GM12878 (cell line): ENCODE measurements around the gene PLB1. TPM values are rescaled to one million over a fixed set of nuclear protein-coding genes. Genes with fewer than 3 reads are reported as not detected.

ENCODE experiments used
- ATAC-seq: fragments of 200-7000 bp; cut with Tn5 transposase; 3 replicates; pipeline ENCODE4 v1.9.1; 2020; ENCODE audit warnings: mild to moderate bottlenecking, moderate library complexity
- BruUV-seq: library from RNA; stranded (reverse); fragments of 400-500 nt; replicated peaks from 2 replicates; lab custom pipeline; 2021; lab: Mats Ljungman, UMichigan
- CTCF ChIA-PET: fragments of 300-600 bp; sonication (Branson Sonifier 250); formaldehyde crosslinking; extraction: SDS; loops from one replicate; lab custom pipeline; 2021; ENCODE audit warnings: inconsistent platforms; lab: Yijun Ruan, JAX
- POLR2A ChIA-PET: fragments of 350-600 bp; formaldehyde crosslinking; extraction: SDS; loops from one replicate; lab custom pipeline; 2021; ENCODE audit warnings: inconsistent platforms; lab: Charles Lee
- RAD21 ChIA-PET: fragments of 300-600 bp; sonication (Branson Sonifier 250); formaldehyde crosslinking; loops from one replicate; lab custom pipeline; 2023; ENCODE audit warnings: antibody characterized with exemption; ENCODE audit not compliant: unreplicated experiment; lab: Charles Lee
- SMC1A ChIA-PET: fragments of 300-600 bp; sonication (Branson Sonifier 250); formaldehyde crosslinking; loops from one replicate; lab custom pipeline; 2023; ENCODE audit not compliant: unreplicated experiment, uncharacterized antibody; lab: Charles Lee
- DNase-seq: peaks from one replicate; pipeline ENCODE4 v3.0.0-alpha.2; 2011; ENCODE audit warnings: low read depth, low spot score
- FAIRE-seq: peaks from 3 replicates; lab custom pipeline; 2011; peaks lifted over from hg19 to GRCh38; lab: Jason Lieb, UNC
- H2AFZ ChIP-seq: 2 replicates; pipeline ENCODE4 v1.6.0; 2011; ENCODE audit warnings: low read depth, low read length, control low read depth; ENCODE audit not compliant: control insufficient read depth
- H3K27ac ChIP-seq: 2 replicates; pipeline ENCODE4 v1.5.1; 2011; ENCODE audit warnings: control low read depth; ENCODE audit not compliant: control insufficient read depth, insufficient read depth
- H3K27me3 ChIP-seq, 2 experiments: replicated peaks in 1 of 2; 2 replicates each; pipeline versions ENCODE4 v1.6.0 to v1.6.1; 2011; ENCODE audit warnings: low read length in 1 of 2; ENCODE audit not compliant: control insufficient read depth in 2 of 2, insufficient read depth in 2 of 2
- H3K36me3 ChIP-seq, 2 experiments: 2 replicates each; pipeline ENCODE4 v1.5.1; 2011; ENCODE audit warnings: low read length in 1 of 2; ENCODE audit not compliant: control insufficient read depth in 2 of 2, insufficient read depth in 2 of 2
- H3K4me1 ChIP-seq: 2 replicates; pipeline ENCODE4 v1.6.1; 2011; ENCODE audit warnings: mild to moderate bottlenecking, low read length, moderate library complexity, mixed read lengths; ENCODE audit not compliant: control insufficient read depth, insufficient read depth
- H3K4me2 ChIP-seq: 2 replicates; pipeline ENCODE4 v1.6.0; 2011; ENCODE audit warnings: control low read depth; ENCODE audit not compliant: control insufficient read depth, insufficient read depth
- H3K4me3 ChIP-seq: fragments of 200-600 bp; sonication (generic); 2 replicates; pipeline ENCODE4 v1.5.1; 2016
- H3K79me2 ChIP-seq: 2 replicates; pipeline ENCODE4 v1.6.0; 2011; ENCODE audit warnings: low read length; ENCODE audit not compliant: control insufficient read depth, insufficient read depth
- H3K9ac ChIP-seq: 2 replicates; pipeline ENCODE4 v1.8.0; 2011; ENCODE audit warnings: low read length, control low read depth, mixed read lengths; ENCODE audit not compliant: control insufficient read depth, insufficient read depth
- H3K9me3 ChIP-seq: replicated peaks from 3 replicates; pipeline ENCODE4 v1.5.1; 2011; ENCODE audit warnings: mild to moderate bottlenecking, low read length; ENCODE audit not compliant: control insufficient read depth, insufficient read depth
- H4K20me1 ChIP-seq: 2 replicates; pipeline ENCODE4 v1.6.0; 2011; ENCODE audit not compliant: control insufficient read depth, insufficient read depth
- CBX3 ChIP-seq: fragments of 200-600 bp; sonication (generic); IDR thresholded peaks from 2 replicates; pipeline ENCODE4 v1.6.1; 2016; ENCODE audit warnings: low read depth, borderline replicate concordance
- EGR1 ChIP-seq, 2 experiments: IDR thresholded peaks; 1 replicate in 1 of 2; 2 replicates in 1 of 2; pipeline ENCODE4 v1.6.1; 2011 to 2012; ENCODE audit warnings: low read depth in 2 of 2, low read length in 2 of 2, borderline replicate concordance in 1 of 2, mild to moderate bottlenecking in 1 of 2, moderate library complexity in 1 of 2
- IRF4 ChIP-seq: IDR thresholded peaks from 2 replicates; pipeline ENCODE4 v1.6.1; 2011; ENCODE audit warnings: low read depth, low read length
- MTA3 ChIP-seq: IDR thresholded peaks from 2 replicates; pipeline ENCODE4 v1.6.1; 2012; ENCODE audit warnings: low read length, inconsistent platforms, borderline replicate concordance
- POLR2AphosphoS5 ChIP-seq: IDR thresholded peaks from 2 replicates; pipeline ENCODE4 v1.6.1; 2011; ENCODE audit warnings: mild to moderate bottlenecking, low read length, inconsistent platforms
- USF1 ChIP-seq: IDR thresholded peaks from 2 replicates; pipeline ENCODE4 v1.6.1; 2011; ENCODE audit warnings: borderline replicate concordance, low read depth, mild to moderate bottlenecking, moderate library complexity, mixed read lengths, low read length; ENCODE audit not compliant: insufficient read depth; ENCODE audit errors: extremely low read length
- USF2 ChIP-seq: IDR thresholded peaks from 2 replicates; pipeline ENCODE4 v1.6.1; 2011; ENCODE audit warnings: low read depth, low read length, improper control_type of control experiment, borderline replicate concordance
- ZBTB11 ChIP-seq: fragments of 450-650 bp; formaldehyde crosslinking; IDR thresholded peaks from 2 replicates; pipeline ENCODE4 v1.5.0; 2022; ENCODE audit warnings: mild to moderate bottlenecking, missing genetic modification characterization
- WGBS: methylation state at CpG from one replicate; pipeline ENCODE4 v1.1.6; 2016; ENCODE audit warnings: low lambda C conversion rate; ENCODE audit not compliant: insufficient replicate concordance, insufficient coverage; ENCODE audit errors: missing lambda C conversion rate; 5-methylcytosine and 5-hydroxymethylcytosine counted together
- in situ Hi-C: fragments of 300-500 bp; cut with MboI; formaldehyde crosslinking; loops from 9 replicates; pipeline ENCODE4 v1.14.3; 2018; ENCODE audit warnings: mixed read lengths
- intact Hi-C: fragments of 100-400 bp; cut with micrococcal nuclease; formaldehyde crosslinking; loops from one replicate; pipeline ENCODE4 v1.14.2; 2022; ENCODE audit not compliant: unreplicated experiment
- polyA plus RNA-seq, 11 experiments: library from polyadenylated mRNA; depleted of rRNA in 4 of 11; unstranded in 6 of 11; stranded (reverse) in 5 of 11; fragments of >200 nt; fragmentation: Nextera tagmentation in 4 of 11; fragmentation: Illumina TruSeq in 1 of 11; extraction: Ambion mirVana in 4 of 11; extraction: Trizol in 1 of 11; gene quantifications; 1 replicate in 1 of 11; 2 replicates in 10 of 11; pipeline versions ENCODE4 v1.2.1 to v1.2.3, GENCODE V29; 2011 to 2016; ENCODE audit warnings: inconsistent platforms in 2 of 11, missing spikeins in 2 of 11, low read depth in 1 of 11
- total RNA-seq, 4 experiments: library from RNA; depleted of rRNA in 3 of 4; stranded (reverse); fragments of >200 nt in 3 of 4; fragmentation: Illumina TruSeq in 1 of 4; extraction: Trizol in 1 of 4; gene quantifications; 2 replicates each; pipeline versions ENCODE4 v1.2.1 to v1.2.3, GENCODE V29; 2013 to 2021

PLB1 gene
- total and polyA plus RNA-seq, 10 of the 15 experiments (the other 5 are each of a cell fraction or from before 2014, with no cell fraction given): 0.03 to 0.49 (median 0.28) TPM

GRCh38 chr2:28600181-28600580 lies 104.3 kb downstream of the PLB1 start:
- H3K4me1 ChIP-seq: no peaks in the 10 kb centered on the region
- no peak overlapping the region; the same call in 1 of the 2 replicates for H2AFZ ChIP-seq
- H3K4me2 ChIP-seq: no peak overlapping the region
- ChIA-PET POLR2A (no interaction called here), RAD21 (no interaction called here), CTCF (no interaction called here), SMC1A (no interaction called here)
- BruUV-seq: no TSS peak
- intact Hi-C loops: no loop called here
- no peaks in the 10 kb centered on the region for H4K20me1 ChIP-seq
- in situ Hi-C loops: no loop called here
- H3K9me3 ChIP-seq: no peaks in the 10 kb centered on the region
- no peaks in the 10 kb centered on the region for H3K79me2 ChIP-seq
- H3K36me3 ChIP-seq: no peaks in the 10 kb centered on the region
- H3K9ac ChIP-seq: no peak overlapping the region
- TF ChIP-seq EGR1 (IDR thresholded peaks at IDR 0.05; ENCODE audit: borderline replicate concordance in 1 of 2, low read depth in 2 of 2, low read length in 2 of 2) (no peak), POLR2AphosphoS5 (no peak)
- no peak for DNase-seq
- FAIRE-seq: no peak
- H3K27me3 ChIP-seq: no peaks in the 10 kb centered on the region; a peak in 1 of 4 replicates
- no peak overlapping the region for H3K27ac ChIP-seq
- ATAC-seq: no peak
- H3K4me3 ChIP-seq: no peak overlapping the region
- WGBS: 47% methylated on average over 5 of the region's 5 CpGs

GRCh38 chr2:28601616-28602015 lies 105.8 kb downstream of the PLB1 start:
- no peak for TF ChIP-seq USF2
- no peak for TF ChIP-seq USF1
- TF ChIP-seq MTA3: no peak
- no peak for TF ChIP-seq IRF4
- TF ChIP-seq CBX3: no peak
- TF ChIP-seq ZBTB11 (CRISPR knock-in tag): no peak
- WGBS: 19% methylated on average over 2 of the region's 2 CpGs
- H3K4me1 ChIP-seq: no peaks in the 10 kb centered on the region
- H3K4me3 ChIP-seq: no peak overlapping the region
- CTCF ChIA-PET: no interaction called here
- no peak overlapping the region for H3K4me2 ChIP-seq
- no TSS peak for BruUV-seq
- H3K9me3 ChIP-seq: no peaks in the 10 kb centered on the region
- SMC1A ChIA-PET: interaction anchor here (0.6 kb wide), 1 partner anchor 14 kb away, joined by 3 read pairs; no protein-coding TSS in a partner anchor
- no peak for DNase-seq
- no peak for ATAC-seq
- H3K9ac ChIP-seq: no peak overlapping the region
- no peak overlapping the region for H3K27ac ChIP-seq
- no peak overlapping the region for H2AFZ ChIP-seq
- H4K20me1 ChIP-seq: no peaks in the 10 kb centered on the region
- no peaks in the 10 kb centered on the region; a peak in 1 of 4 replicates for H3K27me3 ChIP-seq
- intact Hi-C loops (no loop called here), in situ Hi-C loops (no loop called here)
- no peak for FAIRE-seq
- RAD21 ChIA-PET: no interaction called here
- H3K36me3 ChIP-seq: no peaks in the 10 kb centered on the region
- no peaks in the 10 kb centered on the region for H3K79me2 ChIP-seq
- POLR2A ChIA-PET: no interaction called here
